Prostate gland (tissue), 2 donors: ENCODE data around the gene NR5A2.

ENCODE experiments used
- CTCF ChIP-seq, 4 experiments: fragments of 200-600 bp in 2 of 4; fragments of 450-650 bp in 2 of 4; sonication (generic) in 2 of 4; IDR thresholded peaks; 1 replicate in 3 of 4; 2 replicates in 1 of 4; pipeline ENCODE4 v1.5.1; 2016 to 2019; ENCODE audit warnings: antibody characterized with exemption in 4 of 4, mild to moderate bottlenecking in 2 of 4, moderate library complexity in 2 of 4
- POLR2AphosphoS5 ChIP-seq: sonication (generic); formaldehyde crosslinking; IDR thresholded peaks from one replicate; pipeline ENCODE4 v1.6.1; 2017; ENCODE audit warnings: antibody characterized with exemption

GRCh38 chr1:200079232-200079940, 51.9 kb downstream of the NR5A2 start:
- TF ChIP-seq CTCF (IDR thresholded peaks at IDR 0.05) (no peak), POLR2AphosphoS5 (no peak)
